HEK293 (cell line): Measurements from ENCODE around the gene CHCHD6.

Experiments
- CTCF ChIA-PET: fragments of 350-600 bp; formaldehyde crosslinking; extraction: SDS; loops from one replicate; lab custom pipeline; 2021; ENCODE audit warnings: antibody characterized with exemption; lab: Yijun Ruan, JAX
- POLR2A ChIA-PET: fragments of 300-600 bp; formaldehyde crosslinking; extraction: SDS; loops from one replicate; lab custom pipeline; 2020; ENCODE audit warnings: antibody characterized with exemption, inconsistent platforms; lab: Yijun Ruan, JAX
- H3K27ac ChIP-seq: fragments of 200-500 bp; sonication (Bioruptor generic); 2 replicates; pipeline ENCODE4 v1.5.1; 2014; ENCODE audit warnings: low read depth, low read length, control low read depth, inconsistent platforms; ENCODE audit errors: extremely low read depth
- H3K36me3 ChIP-seq, 2 experiments: fragments of 200-500 bp in 1 of 2; sonication (Bioruptor generic) in 1 of 2; 1 replicate in 1 of 2; 2 replicates in 1 of 2; pipeline ENCODE4 v1.5.1; 2014 to 2017; ENCODE audit warnings: inconsistent platforms in 2 of 2, low read length in 2 of 2; ENCODE audit not compliant: control insufficient read depth in 2 of 2, insufficient read depth in 1 of 2
- H3K4me1 ChIP-seq: fragments of 200-500 bp; sonication (Bioruptor generic); 2 replicates; pipeline ENCODE4 v1.5.1; 2014; ENCODE audit warnings: mild to moderate bottlenecking, low read length, inconsistent platforms; ENCODE audit not compliant: control insufficient read depth, insufficient read depth
- H3K4me3 ChIP-seq: 2 replicates; pipeline ENCODE4 v1.5.1; 2011; ENCODE audit warnings: low read depth, mild to moderate bottlenecking, control low read depth, low read length, moderate library complexity
- H3K9me3 ChIP-seq: fragments of 200-500 bp; sonication (Bioruptor generic); 2 replicates; pipeline ENCODE4 v1.5.1; 2014; ENCODE audit warnings: low read depth, low read length, inconsistent platforms; ENCODE audit not compliant: control insufficient read depth, insufficient read depth
- EGR2 ChIP-seq: fragments of 450-650 bp; formaldehyde crosslinking; IDR thresholded peaks from 2 replicates; pipeline ENCODE4 v1.5.1; 2016; ENCODE audit warnings: low read depth, missing biosample characterization, missing genetic modification characterization
- GFI1B ChIP-seq: fragments of 450-650 bp; formaldehyde crosslinking; IDR thresholded peaks from 2 replicates; pipeline ENCODE4 v1.5.1; 2016; ENCODE audit warnings: missing biosample characterization, missing genetic modification characterization
- OSR2 ChIP-seq: fragments of 450-650 bp; formaldehyde crosslinking; IDR thresholded peaks from 2 replicates; pipeline ENCODE4 v1.5.1; 2016; ENCODE audit warnings: missing biosample characterization, missing genetic modification characterization
- OVOL3 ChIP-seq: fragments of 450-650 bp; formaldehyde crosslinking; IDR thresholded peaks from 2 replicates; pipeline ENCODE4 v1.5.1; 2016; ENCODE audit warnings: missing biosample characterization, missing genetic modification characterization
- YY2 ChIP-seq: fragments of 450-650 bp; formaldehyde crosslinking; IDR thresholded peaks from 2 replicates; pipeline ENCODE4 v1.5.1; 2016; ENCODE audit warnings: missing biosample characterization, missing genetic modification characterization
- ZBTB7A ChIP-seq: fragments of 450-650 bp; formaldehyde crosslinking; IDR thresholded peaks from 2 replicates; pipeline ENCODE4 v1.5.1; 2016; ENCODE audit warnings: low read depth, missing biosample characterization, missing genetic modification characterization
- ZNF112 ChIP-seq: fragments of 450-650 bp; formaldehyde crosslinking; IDR thresholded peaks from 2 replicates; pipeline ENCODE4 v1.5.0; 2017; ENCODE audit warnings: missing biosample characterization, missing genetic modification characterization
- ZNF157 ChIP-seq: fragments of 450-650 bp; formaldehyde crosslinking; IDR thresholded peaks from 2 replicates; pipeline ENCODE4 v1.5.1; 2016; ENCODE audit warnings: missing biosample characterization, missing genetic modification characterization
- ZNF16 ChIP-seq: fragments of 450-650 bp; formaldehyde crosslinking; IDR thresholded peaks from 2 replicates; pipeline ENCODE4 v1.5.1; 2016; ENCODE audit warnings: low read depth, missing biosample characterization, missing genetic modification characterization
- ZNF214 ChIP-seq: fragments of 450-650 bp; formaldehyde crosslinking; IDR thresholded peaks from 2 replicates; pipeline ENCODE4 v1.5.1; 2017; ENCODE audit warnings: missing biosample characterization, mild to moderate bottlenecking, missing genetic modification characterization, borderline replicate concordance
- ZNF223 ChIP-seq: fragments of 450-650 bp; formaldehyde crosslinking; IDR thresholded peaks from 2 replicates; pipeline ENCODE4 v1.5.1; 2016; ENCODE audit warnings: missing biosample characterization, missing genetic modification characterization
- ZNF239 ChIP-seq: fragments of 450-650 bp; formaldehyde crosslinking; IDR thresholded peaks from 2 replicates; pipeline ENCODE4 v1.5.1; 2016; ENCODE audit warnings: missing biosample characterization, missing genetic modification characterization
- ZNF274 ChIP-seq, 2 experiments: fragments of 200-500 bp in 1 of 2; fragments of 450-650 bp in 1 of 2; sonication (Bioruptor generic) in 1 of 2; formaldehyde crosslinking in 1 of 2; IDR thresholded peaks; 2 replicates each; pipeline versions ENCODE4 v1.5.1 to v1.6.1; 2014 to 2016; ENCODE audit warnings: borderline replicate concordance in 1 of 2, inconsistent platforms in 1 of 2, low read length in 1 of 2, missing biosample characterization in 1 of 2, missing genetic modification characterization in 1 of 2
- ZNF354C ChIP-seq: fragments of 450-650 bp; formaldehyde crosslinking; IDR thresholded peaks from 2 replicates; pipeline ENCODE4 v1.5.1; 2016; ENCODE audit warnings: missing biosample characterization, missing genetic modification characterization, low read depth, borderline replicate concordance
- ZNF366 ChIP-seq: fragments of 450-650 bp; formaldehyde crosslinking; conservative IDR thresholded peaks from 2 replicates; pipeline ENCODE4 v1.5.1; 2016; ENCODE audit warnings: missing biosample characterization, missing genetic modification characterization
- ZNF48 ChIP-seq: fragments of 450-650 bp; formaldehyde crosslinking; IDR thresholded peaks from 2 replicates; pipeline ENCODE4 v1.5.1; 2016; ENCODE audit warnings: missing biosample characterization, missing genetic modification characterization
- ZNF501 ChIP-seq: fragments of 450-650 bp; formaldehyde crosslinking; IDR thresholded peaks from 2 replicates; pipeline ENCODE4 v1.5.1; 2016; ENCODE audit warnings: missing biosample characterization, missing genetic modification characterization
- ZNF529 ChIP-seq: fragments of 450-650 bp; formaldehyde crosslinking; IDR thresholded peaks from 2 replicates; pipeline ENCODE4 v1.5.1; 2017; ENCODE audit warnings: missing genetic modification characterization, missing biosample characterization; ENCODE audit not compliant: insufficient replicate concordance
- ZNF549 ChIP-seq: fragments of 450-650 bp; IDR thresholded peaks from 2 replicates; pipeline ENCODE4 v1.5.1; 2018; ENCODE audit warnings: missing biosample characterization, missing genetic modification characterization, mild to moderate bottlenecking, inconsistent platforms, moderate library complexity
- ZNF560 ChIP-seq: fragments of 450-650 bp; formaldehyde crosslinking; IDR thresholded peaks from 2 replicates; pipeline ENCODE4 v1.5.1; 2017; ENCODE audit warnings: missing biosample characterization, missing genetic modification characterization, borderline replicate concordance
- ZNF585B ChIP-seq: fragments of 450-650 bp; formaldehyde crosslinking; IDR thresholded peaks from 2 replicates; pipeline ENCODE4 v1.5.1; 2016; ENCODE audit warnings: missing biosample characterization, missing genetic modification characterization
- ZNF621 ChIP-seq: fragments of 450-650 bp; formaldehyde crosslinking; IDR thresholded peaks from 2 replicates; pipeline ENCODE4 v1.5.1; 2017; ENCODE audit warnings: missing biosample characterization, missing genetic modification characterization
- ZNF654 ChIP-seq: fragments of 450-650 bp; formaldehyde crosslinking; IDR thresholded peaks from 2 replicates; pipeline ENCODE4 v1.5.1; 2016; ENCODE audit warnings: low read depth, missing biosample characterization, missing genetic modification characterization
- ZNF658 ChIP-seq: fragments of 450-650 bp; formaldehyde crosslinking; IDR thresholded peaks from 2 replicates; pipeline ENCODE4; 2016; ENCODE audit warnings: missing biosample characterization, missing genetic modification characterization
- ZNF660 ChIP-seq: fragments of 450-650 bp; IDR thresholded peaks from 2 replicates; pipeline ENCODE4 v1.5.1; 2018; ENCODE audit warnings: missing biosample characterization, mild to moderate bottlenecking, missing genetic modification characterization
- ZNF837 ChIP-seq: fragments of 450-650 bp; formaldehyde crosslinking; IDR thresholded peaks from 2 replicates; pipeline ENCODE4 v1.5.1; 2016; ENCODE audit warnings: missing biosample characterization, missing genetic modification characterization
- ZSCAN30 ChIP-seq: fragments of 450-650 bp; IDR thresholded peaks from 2 replicates; pipeline ENCODE4 v1.5.1; 2018; ENCODE audit warnings: missing biosample characterization, mild to moderate bottlenecking, missing genetic modification characterization, moderate library complexity
- TF ChIP-seq, protein P1 (sequence below): fragments of 450-650 bp; formaldehyde crosslinking; IDR thresholded peaks from 2 replicates; pipeline ENCODE4 v1.5.1; 2016; ENCODE audit warnings: missing biosample characterization, missing genetic modification characterization
- TF ChIP-seq, protein P2 (sequence below): fragments of 450-650 bp; formaldehyde crosslinking; IDR thresholded peaks from 2 replicates; pipeline ENCODE4 v1.5.1; 2016; ENCODE audit warnings: missing biosample characterization, missing genetic modification characterization
- TF ChIP-seq, protein P3 (sequence below): fragments of 450-650 bp; formaldehyde crosslinking; IDR thresholded peaks from 2 replicates; pipeline ENCODE4; 2016; ENCODE audit warnings: missing biosample characterization, missing genetic modification characterization

Gene CHCHD6

DNA sequence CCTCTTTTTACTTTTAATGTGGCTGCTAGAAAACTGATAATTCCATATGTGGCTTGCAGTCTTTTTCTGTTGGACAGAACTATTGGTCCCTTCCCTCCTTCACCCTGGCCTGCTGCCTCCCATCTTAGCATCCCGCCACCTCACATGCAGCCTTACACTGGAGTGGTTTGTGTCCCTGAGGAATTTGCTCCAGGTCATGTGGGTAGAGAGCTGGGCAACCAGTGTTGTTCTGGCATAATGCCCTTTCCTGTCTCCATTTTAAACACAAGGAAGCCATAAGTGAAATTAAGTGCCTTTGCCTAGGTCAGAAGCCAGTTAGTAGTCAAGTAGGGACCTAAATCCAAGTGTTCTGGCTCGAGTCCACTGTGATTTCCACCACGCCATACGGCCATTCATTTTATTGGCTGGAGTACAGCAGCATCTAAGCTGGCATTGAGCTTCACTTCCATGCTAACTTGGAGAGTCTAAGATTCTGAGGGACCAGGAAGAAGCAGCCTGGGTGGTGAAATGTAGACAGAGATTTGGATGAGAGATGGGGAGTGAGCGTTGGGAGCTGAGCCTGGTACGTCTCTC is 232.9 kb downstream of the CHCHD6 start:
- no peaks in the 10 kb centered on the region for H3K4me1 ChIP-seq
- POLR2A ChIA-PET: no interaction called here
- CTCF ChIA-PET: interaction anchor here (1.0 kb wide), 1 partner anchor 185 kb away, joined by 4 read pairs; no protein-coding TSS in a partner anchor

DNA sequence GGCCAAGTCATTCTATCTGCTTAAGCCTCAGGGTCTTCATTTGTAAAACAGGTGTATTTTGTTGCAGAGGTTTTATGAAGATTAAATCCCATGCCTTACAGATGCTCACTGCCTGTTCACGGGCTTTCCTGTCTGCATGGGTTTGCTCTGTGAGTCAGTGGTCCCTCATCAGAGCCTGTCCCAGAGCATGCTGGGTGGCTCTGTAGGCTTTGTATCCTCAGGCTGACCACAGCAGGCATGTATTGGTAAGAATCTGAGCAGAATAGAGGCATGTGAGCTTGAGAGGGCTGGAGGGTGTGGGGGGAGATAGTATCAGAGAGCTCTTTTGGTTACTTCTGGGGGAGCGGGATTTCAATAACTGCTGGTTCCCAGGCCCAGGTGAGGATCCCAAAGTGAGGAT is 233.5 kb downstream of the CHCHD6 start:
- H3K4me3 ChIP-seq: no peak overlapping the region
- no peak for TF ChIP-seq ZNF274 (IDR thresholded peaks at IDR 0.05; ENCODE audit: low read length)
- no peak for TF ChIP-seq ZNF274 (tag by site-specific recombination; IDR thresholded peaks at IDR 0.05; ENCODE audit: borderline replicate concordance)
- no peak for TF ChIP-seq ZNF560 (tag by site-specific recombination)
- TF ChIP-seq, protein P1, sequence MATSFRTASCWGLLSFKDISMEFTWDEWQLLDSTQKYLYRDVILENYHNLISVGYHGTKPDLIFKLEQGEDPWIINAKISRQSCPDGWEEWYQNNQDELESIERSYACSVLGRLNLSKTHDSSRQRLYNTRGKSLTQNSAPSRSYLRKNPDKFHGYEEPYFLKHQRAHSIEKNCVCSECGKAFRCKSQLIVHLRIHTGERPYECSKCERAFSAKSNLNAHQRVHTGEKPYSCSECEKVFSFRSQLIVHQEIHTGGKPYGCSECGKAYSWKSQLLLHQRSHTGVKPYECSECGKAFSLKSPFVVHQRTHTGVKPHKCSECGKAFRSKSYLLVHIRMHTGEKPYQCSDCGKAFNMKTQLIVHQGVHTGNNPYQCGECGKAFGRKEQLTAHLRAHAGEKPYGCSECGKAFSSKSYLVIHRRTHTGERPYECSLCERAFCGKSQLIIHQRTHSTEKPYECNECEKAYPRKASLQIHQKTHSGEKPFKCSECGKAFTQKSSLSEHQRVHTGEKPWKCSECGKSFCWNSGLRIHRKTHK (tag by site-specific recombination): no peak
- TF ChIP-seq ZNF214 (tag by site-specific recombination): no peak
- no peak for TF ChIP-seq ZNF48 (tag by site-specific recombination)
- TF ChIP-seq ZNF660 (tag by site-specific recombination): no peak
- no peak for TF ChIP-seq EGR2 (tag by site-specific recombination)
- no peak for TF ChIP-seq ZNF223 (tag by site-specific recombination)
- no peak for TF ChIP-seq OSR2 (tag by site-specific recombination)
- no peak for TF ChIP-seq ZNF16 (tag by site-specific recombination)
- no peak for TF ChIP-seq ZNF239 (tag by site-specific recombination)
- TF ChIP-seq ZNF585B (tag by site-specific recombination): no peak
- no peak for TF ChIP-seq ZNF549 (tag by site-specific recombination)
- TF ChIP-seq, protein P2, sequence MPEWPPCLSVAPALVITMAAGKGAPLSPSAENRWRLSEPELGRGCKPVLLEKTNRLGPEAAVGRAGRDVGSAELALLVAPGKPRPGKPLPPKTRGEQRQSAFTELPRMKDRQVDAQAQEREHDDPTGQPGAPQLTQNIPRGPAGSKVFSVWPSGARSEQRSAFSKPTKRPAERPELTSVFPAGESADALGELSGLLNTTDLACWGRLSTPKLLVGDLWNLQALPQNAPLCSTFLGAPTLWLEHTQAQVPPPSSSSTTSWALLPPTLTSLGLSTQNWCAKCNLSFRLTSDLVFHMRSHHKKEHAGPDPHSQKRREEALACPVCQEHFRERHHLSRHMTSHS (tag by site-specific recombination): no peak
- no peak for TF ChIP-seq OVOL3
- TF ChIP-seq, protein P3, sequence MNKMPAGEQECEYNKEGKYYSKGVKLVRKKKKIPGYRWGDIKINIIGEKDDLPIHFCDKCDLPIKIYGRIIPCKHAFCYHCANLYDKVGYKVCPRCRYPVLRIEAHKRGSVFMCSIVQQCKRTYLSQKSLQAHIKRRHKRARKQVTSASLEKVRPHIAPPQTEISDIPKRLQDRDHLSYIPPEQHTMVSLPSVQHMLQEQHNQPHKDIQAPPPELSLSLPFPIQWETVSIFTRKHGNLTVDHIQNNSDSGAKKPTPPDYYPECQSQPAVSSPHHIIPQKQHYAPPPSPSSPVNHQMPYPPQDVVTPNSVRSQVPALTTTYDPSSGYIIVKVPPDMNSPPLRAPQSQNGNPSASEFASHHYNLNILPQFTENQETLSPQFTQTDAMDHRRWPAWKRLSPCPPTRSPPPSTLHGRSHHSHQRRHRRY (tag by site-specific recombination): no peak
- no peak for TF ChIP-seq YY2 (tag by site-specific recombination)
- TF ChIP-seq ZNF112: no peak
- no peak for TF ChIP-seq ZNF366 (tag by site-specific recombination)
- no peaks in the 10 kb centered on the region for H3K9me3 ChIP-seq
- CTCF ChIA-PET: interaction anchor here (1.0 kb wide), 1 partner anchor 185 kb away, joined by 4 read pairs; no protein-coding TSS in a partner anchor
- no peaks in the 10 kb centered on the region for H3K36me3 ChIP-seq
- POLR2A ChIA-PET: interaction anchor here (0.9 kb wide), 1 partner anchor 15 kb away, joined by 3 read pairs; no protein-coding TSS in a partner anchor
- no peaks in the 10 kb centered on the region for H3K4me1 ChIP-seq
- H3K27ac ChIP-seq: no peak overlapping the region

More for the DNA sequence above, 232.9 kb downstream of the CHCHD6 start:
- H3K4me3 ChIP-seq: no peak overlapping the region
- no peaks in the 10 kb centered on the region for H3K9me3 ChIP-seq
- TF ChIP-seq ZSCAN30 (tag by site-specific recombination): no peak
- TF ChIP-seq ZBTB7A (tag by site-specific recombination): no peak
- TF ChIP-seq ZNF354C: no peak
- no peak for TF ChIP-seq ZNF658 (tag by site-specific recombination)
- no peak for TF ChIP-seq ZNF654 (tag by site-specific recombination)
- TF ChIP-seq GFI1B (tag by site-specific recombination): no peak
- no peak for TF ChIP-seq ZNF157
- TF ChIP-seq ZNF529 (tag by site-specific recombination): no peak
- no peak for TF ChIP-seq ZNF837 (tag by site-specific recombination)
- no peak for TF ChIP-seq ZNF621 (tag by site-specific recombination)
- no peak for TF ChIP-seq ZNF560 (tag by site-specific recombination)
- TF ChIP-seq ZNF274 (IDR thresholded peaks at IDR 0.05; ENCODE audit: low read length): no peak
- TF ChIP-seq ZNF274 (tag by site-specific recombination; IDR thresholded peaks at IDR 0.05; ENCODE audit: borderline replicate concordance): no peak
- TF ChIP-seq ZNF501 (tag by site-specific recombination): no peak
- no peak overlapping the region for H3K27ac ChIP-seq
- H3K36me3 ChIP-seq: no peaks in the 10 kb centered on the region
